HG03442 (cell line): Measurements from ENCODE around the gene RGL1.

Experiments used
- ATAC-seq: cut with Tn5 transposase; IDR thresholded peaks from one replicate; pipeline ENCODE4 v1.9.1; 2021; ENCODE audit warnings: mild to moderate bottlenecking, moderate library complexity; ENCODE audit not compliant: unreplicated experiment

The RGL1 gene

DNA sequence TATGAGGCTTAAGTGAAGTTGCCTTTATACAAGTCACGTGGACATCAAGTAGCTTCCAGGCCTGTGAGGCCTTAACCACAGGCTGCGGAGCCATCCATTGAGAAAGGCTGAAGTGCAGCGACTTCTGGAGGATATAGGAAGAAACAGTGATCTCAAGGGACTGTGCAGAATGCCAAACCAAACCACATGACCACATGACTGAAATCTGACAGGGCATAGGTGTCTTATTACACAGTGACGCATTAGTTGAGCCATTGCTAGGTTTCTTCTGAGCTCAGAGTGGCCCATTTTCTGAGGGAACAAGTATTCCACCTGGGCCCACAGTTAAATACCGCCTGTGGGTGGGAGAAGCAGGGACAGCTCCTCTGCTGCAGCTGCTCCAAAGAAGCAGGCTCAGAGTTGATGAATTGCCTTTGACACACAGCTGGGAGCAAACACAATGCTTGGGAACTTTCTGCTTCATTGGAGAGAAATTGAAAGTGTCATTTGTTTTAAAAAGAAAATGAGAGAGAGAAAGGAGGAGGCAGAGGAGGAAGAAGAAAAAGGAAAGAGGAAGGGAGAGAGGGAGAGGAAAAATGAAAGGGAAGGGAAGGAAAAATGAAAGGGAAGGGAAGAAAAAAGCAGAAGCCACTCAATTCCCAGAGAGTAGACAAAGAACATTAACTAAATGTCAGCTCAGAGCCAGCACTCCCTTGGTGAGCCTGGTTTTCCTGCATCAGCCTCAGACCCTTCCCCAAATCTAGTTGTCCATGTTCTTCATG is 138.2 kb downstream of the RGL1 start:
- peak; percentile 76 for ATAC-seq

GRCh38 chr1:183945428-183946319 is 140.8 kb downstream of the RGL1 start:
- ATAC-seq: no peak

DNA sequence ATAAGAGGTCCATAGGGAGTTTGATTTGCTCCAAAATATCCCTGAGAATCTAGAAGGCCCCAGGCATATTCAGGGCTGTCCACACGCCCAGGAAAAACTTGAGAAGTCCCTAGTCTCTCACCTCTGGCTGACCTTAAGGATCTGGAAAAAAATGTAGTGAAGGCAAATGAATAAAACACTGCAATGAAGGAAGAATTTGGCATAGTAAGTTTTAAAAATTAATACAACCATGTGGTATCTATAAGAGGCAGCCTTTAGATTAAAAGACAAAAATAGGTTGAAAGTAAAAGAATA is 141.3 kb downstream of the RGL1 start:
- ATAC-seq: no peak

GRCh38 chr1:183947988-183948387 is 143.1 kb downstream of the RGL1 start:
- ATAC-seq: no peak

- ATAC-seq: no peak
Observed at GRCh38 chr1:183952101-183952500, 147.2 kb downstream of the RGL1 start.

DNA sequence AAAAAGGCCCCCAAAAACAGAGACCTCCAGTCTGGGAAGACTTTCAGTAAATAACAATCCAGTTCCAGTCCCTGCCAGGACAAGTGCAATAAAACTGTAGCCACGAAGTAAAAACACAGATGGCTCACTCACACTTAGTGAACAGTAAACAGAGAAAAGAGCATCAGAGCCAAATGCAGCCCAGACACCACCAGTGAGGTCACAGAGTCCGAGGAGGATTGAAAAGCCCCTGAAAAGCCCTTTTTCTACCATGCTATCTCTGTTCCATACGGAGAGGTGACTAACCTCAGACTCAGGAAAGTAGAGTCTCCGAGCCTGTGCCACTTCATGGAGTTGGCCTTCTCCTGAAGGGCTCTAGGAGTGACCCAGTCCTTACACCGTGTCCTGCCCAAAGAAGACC is 148.1 kb downstream of the RGL1 start:
- ATAC-seq: no peak

- ATAC-seq: no peak
Observed at GRCh38 chr1:183954496-183954895, 149.6 kb downstream of the RGL1 start.

DNA sequence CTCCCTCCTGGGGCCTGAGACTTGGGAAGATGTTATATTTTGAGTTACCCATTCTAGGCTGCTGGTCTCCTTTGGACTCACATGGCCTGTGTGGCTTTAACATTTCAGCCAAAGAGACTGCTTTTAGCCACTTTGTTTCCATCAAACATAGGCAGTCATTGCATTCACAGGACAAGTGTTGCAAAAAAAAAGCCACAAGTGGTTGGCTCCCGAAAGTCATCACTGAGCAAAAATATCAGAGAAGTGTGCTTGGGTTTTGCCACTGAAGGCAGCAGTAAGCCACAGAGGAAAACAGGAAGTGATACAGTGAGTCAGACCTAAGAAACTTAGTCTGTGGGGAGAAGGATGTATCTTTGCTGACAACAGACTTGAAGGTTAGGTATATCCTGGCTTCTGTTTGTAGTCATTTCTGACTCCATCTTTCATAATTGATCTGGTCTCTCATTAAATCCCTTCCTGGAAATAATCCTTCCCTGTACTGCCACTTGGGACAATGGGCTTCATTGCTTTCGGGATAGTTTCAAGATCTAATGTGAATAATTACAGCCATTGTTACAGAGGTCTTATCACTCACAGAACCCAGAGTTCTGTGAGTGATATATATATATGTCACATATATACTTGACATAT is 151.8 kb downstream of the RGL1 start:
- ATAC-seq: peak; percentile 100

GRCh38 chr1:183957216-183957830 is 152.4 kb downstream of the RGL1 start:
- no peak for ATAC-seq

GRCh38 chr1:183958958-183959357 is 154.0 kb downstream of the RGL1 start:
- no peak for ATAC-seq

- ATAC-seq: no peak
Observed at GRCh38 chr1:183961132-183961531, 156.2 kb downstream of the RGL1 start.

DNA sequence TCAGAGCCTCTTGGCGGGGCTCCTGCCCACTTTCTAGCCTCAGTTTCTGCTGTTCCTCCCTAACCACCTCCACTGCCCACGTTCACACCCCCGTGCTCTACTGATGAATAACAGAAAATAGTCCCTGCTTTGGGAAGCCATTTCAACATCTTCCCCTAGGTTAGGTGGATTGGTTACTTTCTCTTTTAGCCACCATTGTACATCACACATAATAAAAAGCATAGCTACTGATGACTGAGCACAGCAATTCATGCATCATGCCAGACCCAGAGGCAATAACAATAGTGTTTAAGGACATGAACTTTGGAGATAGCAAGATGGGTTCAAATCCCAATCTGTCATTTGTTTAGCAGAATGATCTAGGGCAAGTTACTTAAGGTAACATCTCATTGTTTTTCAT is 158.0 kb downstream of the RGL1 start:
- no peak for ATAC-seq

DNA sequence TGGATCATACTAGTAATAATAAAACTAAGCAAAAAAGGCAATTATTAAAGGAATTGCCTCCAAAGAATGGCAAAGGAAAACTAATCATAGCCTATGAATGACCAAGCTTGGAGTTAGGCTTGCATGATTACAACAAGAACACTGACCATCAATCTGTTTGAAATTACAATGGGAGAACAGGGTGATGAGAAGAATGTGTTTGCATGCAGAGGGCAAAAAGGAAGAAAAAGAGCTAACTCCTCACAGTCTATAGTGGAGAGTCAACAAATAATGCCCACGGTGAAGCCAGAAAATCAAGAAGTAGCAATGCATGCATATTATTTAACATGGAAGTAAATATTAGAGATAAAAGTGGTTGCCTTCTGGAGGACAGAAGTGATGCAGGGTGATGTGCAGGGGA is 160.8 kb downstream of the RGL1 start:
- ATAC-seq: no peak

GRCh38 chr1:183966487-183966886 is 161.6 kb downstream of the RGL1 start:
- no peak for ATAC-seq

GRCh38 chr1:183967914-183968313 is 163.0 kb downstream of the RGL1 start:
- ATAC-seq: no peak

DNA sequence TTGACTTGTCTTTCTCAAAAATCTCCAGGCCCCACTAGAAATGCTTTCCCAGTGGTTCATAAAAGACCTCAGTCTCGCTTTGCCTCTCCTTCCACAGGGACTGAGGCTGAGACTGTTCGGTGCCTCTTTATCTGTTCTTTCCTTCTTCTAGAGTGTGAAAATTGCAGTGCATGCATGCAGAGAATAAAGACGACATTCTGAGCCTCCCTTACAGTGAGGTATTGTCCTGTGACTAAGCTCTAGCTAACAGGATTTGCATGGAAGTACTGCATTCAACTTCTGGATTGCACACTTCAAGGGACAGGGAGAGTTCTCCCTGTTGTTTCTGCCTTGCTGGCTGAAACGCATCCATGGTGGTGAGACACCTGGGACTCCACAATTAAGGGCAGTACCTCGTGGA is 163.5 kb downstream of the RGL1 start:
- no peak for ATAC-seq

DNA sequence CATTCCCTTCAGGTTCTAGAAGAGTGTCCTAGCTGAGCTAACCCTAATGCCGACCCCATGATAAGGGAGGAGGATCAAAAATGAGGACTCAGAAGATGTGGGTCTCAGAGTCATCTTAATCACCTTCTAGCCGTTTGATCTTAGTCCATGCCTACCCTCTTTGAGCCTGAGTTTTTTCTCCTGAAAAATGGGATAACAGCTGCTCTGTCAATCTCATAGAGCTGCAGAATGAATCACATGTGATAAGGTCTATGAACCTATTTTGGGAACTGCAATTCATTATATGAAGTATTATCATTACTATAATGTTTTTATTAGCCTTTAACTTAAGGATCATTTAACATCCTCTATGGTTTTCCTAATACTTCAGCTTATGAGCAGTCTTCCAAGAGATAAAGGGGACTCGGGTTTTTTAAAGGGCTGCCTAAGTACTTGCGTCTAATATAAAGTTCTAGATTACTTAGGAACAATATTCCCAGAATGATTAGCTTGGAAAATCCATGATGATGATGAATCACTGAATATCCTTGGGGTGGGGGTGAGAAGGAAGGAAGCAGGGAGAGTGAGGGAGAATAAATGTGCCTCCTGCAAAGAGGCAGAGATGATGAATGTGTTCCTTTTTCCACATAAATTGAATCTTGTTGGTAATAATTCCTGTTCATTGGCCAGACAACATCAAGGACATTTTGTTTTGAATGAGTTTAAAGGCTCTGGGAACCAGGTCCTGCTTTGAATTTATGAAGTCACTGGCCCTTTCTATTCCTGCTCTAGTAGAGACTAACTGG is 165.8 kb downstream of the RGL1 start:
- ATAC-seq: no peak

DNA sequence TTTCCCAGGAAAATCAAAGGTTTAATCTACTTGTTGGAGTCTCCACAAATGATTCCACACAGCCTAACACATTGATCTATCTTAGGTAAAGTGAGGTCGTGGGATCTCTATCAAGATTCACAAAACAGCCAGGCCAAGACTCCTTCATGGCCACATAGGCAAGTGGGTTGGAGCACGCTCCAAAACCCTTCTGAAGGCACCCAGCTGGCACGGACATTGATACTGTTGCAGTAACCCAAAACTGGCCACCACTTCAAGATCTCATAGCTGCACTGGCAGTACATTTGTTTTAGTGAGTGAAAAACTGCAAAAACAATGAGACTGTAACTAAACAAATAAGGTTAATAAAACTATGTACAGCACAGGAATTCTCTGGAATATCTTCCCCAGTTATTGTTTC is 170.7 kb downstream of the RGL1 start:
- no peak for ATAC-seq

- ATAC-seq: no peak
Observed at GRCh38 chr1:183977717-183978116, 172.8 kb downstream of the RGL1 start.
